SU-DHL-6 (cell line): ENCODE data around the gene SMURF2.

Source experiments
- H2AFZ ChIP-seq: fragments of 200-600 bp; sonication (generic); 2 replicates; pipeline ENCODE4 v1.6.1; 2014; ENCODE audit warnings: low read depth, mild to moderate bottlenecking, moderate library complexity, mixed read lengths, antibody characterized with exemption, low read length; ENCODE audit not compliant: severe bottlenecking
- H3F3A ChIP-seq: fragments of 200-600 bp; shearing (Covaris generic); 2 replicates; pipeline ENCODE4 v1.6.0; 2016; ENCODE audit warnings: antibody characterized with exemption, mild to moderate bottlenecking; ENCODE audit not compliant: insufficient read depth
- H3K27ac ChIP-seq: fragments of 200-600 bp; sonication (generic); 2 replicates; pipeline ENCODE4 v1.5.1; 2016; ENCODE audit warnings: low read depth, mild to moderate bottlenecking, low read length, moderate library complexity, mixed read lengths
- H3K27me3 ChIP-seq: fragments of 200-600 bp; sonication (generic), shearing (Covaris generic); 2 replicates; pipeline ENCODE4 v1.6.0; 2014; ENCODE audit warnings: mild to moderate bottlenecking, low read length
- H3K36me3 ChIP-seq: fragments of 200-600 bp; sonication (generic); 2 replicates; pipeline ENCODE4 v1.6.1; 2014; ENCODE audit warnings: mild to moderate bottlenecking, low read length, mixed read lengths
- H3K4me2 ChIP-seq: fragments of 300-600, 200-600 bp; shearing (Covaris generic), sonication (generic); 2 replicates; pipeline ENCODE4 v1.6.0; 2014; ENCODE audit warnings: low read length, low read depth, mild to moderate bottlenecking; ENCODE audit not compliant: poor library complexity, severe bottlenecking
- H3K4me3 ChIP-seq: fragments of 200-600 bp; sonication (generic); 2 replicates; pipeline ENCODE4 v1.5.1; 2014; ENCODE audit warnings: antibody characterized with exemption, low read length, mild to moderate bottlenecking, mixed read lengths; ENCODE audit not compliant: insufficient read depth, poor library complexity, severe bottlenecking
- H3K79me2 ChIP-seq: fragments of 200-600 bp; sonication (generic); 2 replicates; pipeline ENCODE4 v1.6.1; 2014; ENCODE audit warnings: mild to moderate bottlenecking, low read length, moderate library complexity; ENCODE audit not compliant: insufficient read depth
- H3K9ac ChIP-seq: fragments of 200-600 bp; sonication (generic); 2 replicates; pipeline ENCODE4 v1.7.0; 2014; ENCODE audit warnings: mild to moderate bottlenecking, low read length
- H3K9me2 ChIP-seq: fragments of 200-600 bp; sonication (generic); replicated peaks from 2 replicates; pipeline ENCODE4 v1.6.1; 2014; ENCODE audit warnings: low read length; ENCODE audit not compliant: insufficient read depth
- H3K9me3 ChIP-seq: fragments of 200-600 bp; sonication (generic); 2 replicates; pipeline ENCODE4 v1.6.1; 2014; ENCODE audit warnings: low read length, mixed read lengths; ENCODE audit not compliant: insufficient read depth
- H4K20me1 ChIP-seq: fragments of 200-600 bp; sonication (generic); 2 replicates; pipeline ENCODE4 v1.6.1; 2014; ENCODE audit warnings: low read depth, mild to moderate bottlenecking, antibody characterized with exemption, low read length, moderate library complexity, mixed read lengths
- EZH2phosphoT487 ChIP-seq: fragments of 200-600 bp; sonication (generic), shearing (Covaris generic); conservative IDR thresholded peaks from 2 replicates; pipeline ENCODE4 v1.6.1; 2018; ENCODE audit warnings: mild to moderate bottlenecking, antibody characterized with exemption, low read length, moderate library complexity, mixed read lengths
- TF ChIP-seq, protein P1 (sequence below): fragments of 200-600 bp; sonication (generic); IDR thresholded peaks from one replicate; pipeline ENCODE4 v1.5.1; 2017; ENCODE audit warnings: antibody characterized with exemption, mild to moderate bottlenecking, low read length, moderate library complexity; ENCODE audit not compliant: insufficient read depth, poor library complexity, severe bottlenecking

Gene SMURF2

DNA sequence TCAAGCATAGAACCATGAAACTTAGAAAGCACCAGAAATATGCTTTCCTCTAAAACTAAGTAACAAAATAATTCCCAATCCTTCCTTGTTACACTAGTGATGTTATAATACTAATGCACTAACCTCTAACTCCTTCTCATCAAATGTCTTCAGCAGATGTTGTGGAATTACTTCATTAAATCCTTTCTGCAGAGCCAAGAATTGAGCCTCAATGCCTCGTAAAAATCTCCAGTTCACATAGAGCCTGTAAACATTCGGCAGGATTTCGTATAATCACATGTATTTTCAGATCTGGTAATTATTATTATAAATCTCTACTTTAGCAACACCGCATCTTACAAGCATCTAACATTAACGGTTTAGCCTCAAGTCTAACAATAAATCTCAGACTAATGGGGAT, 110.6 kb downstream of the SMURF2 start:
- Histone ChIP-seq H3K4me2 (no peak overlapping the region), H4K20me1 (no peaks in the 10 kb centered on the region), H3F3A (no peaks in the 10 kb centered on the region), H3K36me3 (0 out of 2 replicates have a peak, but pooled peaks cover 5% of the 10 kb centered on the region), H3K9me2 (no peaks in the 10 kb centered on the region), H2AFZ (no peak overlapping the region), H3K9ac (no peak overlapping the region), H3K9me3 (no peaks in the 10 kb centered on the region), H3K4me3 (no peak overlapping the region), H3K79me2 (no peaks in the 10 kb centered on the region), H3K27ac (no peak overlapping the region), H3K27me3 (no peaks in the 10 kb centered on the region)
- TF ChIP-seq EZH2phosphoT487, result no peak
- TF ChIP-seq, protein P1, sequence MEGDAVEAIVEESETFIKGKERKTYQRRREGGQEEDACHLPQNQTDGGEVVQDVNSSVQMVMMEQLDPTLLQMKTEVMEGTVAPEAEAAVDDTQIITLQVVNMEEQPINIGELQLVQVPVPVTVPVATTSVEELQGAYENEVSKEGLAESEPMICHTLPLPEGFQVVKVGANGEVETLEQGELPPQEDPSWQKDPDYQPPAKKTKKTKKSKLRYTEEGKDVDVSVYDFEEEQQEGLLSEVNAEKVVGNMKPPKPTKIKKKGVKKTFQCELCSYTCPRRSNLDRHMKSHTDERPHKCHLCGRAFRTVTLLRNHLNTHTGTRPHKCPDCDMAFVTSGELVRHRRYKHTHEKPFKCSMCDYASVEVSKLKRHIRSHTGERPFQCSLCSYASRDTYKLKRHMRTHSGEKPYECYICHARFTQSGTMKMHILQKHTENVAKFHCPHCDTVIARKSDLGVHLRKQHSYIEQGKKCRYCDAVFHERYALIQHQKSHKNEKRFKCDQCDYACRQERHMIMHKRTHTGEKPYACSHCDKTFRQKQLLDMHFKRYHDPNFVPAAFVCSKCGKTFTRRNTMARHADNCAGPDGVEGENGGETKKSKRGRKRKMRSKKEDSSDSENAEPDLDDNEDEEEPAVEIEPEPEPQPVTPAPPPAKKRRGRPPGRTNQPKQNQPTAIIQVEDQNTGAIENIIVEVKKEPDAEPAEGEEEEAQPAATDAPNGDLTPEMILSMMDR, result no peak

DNA sequence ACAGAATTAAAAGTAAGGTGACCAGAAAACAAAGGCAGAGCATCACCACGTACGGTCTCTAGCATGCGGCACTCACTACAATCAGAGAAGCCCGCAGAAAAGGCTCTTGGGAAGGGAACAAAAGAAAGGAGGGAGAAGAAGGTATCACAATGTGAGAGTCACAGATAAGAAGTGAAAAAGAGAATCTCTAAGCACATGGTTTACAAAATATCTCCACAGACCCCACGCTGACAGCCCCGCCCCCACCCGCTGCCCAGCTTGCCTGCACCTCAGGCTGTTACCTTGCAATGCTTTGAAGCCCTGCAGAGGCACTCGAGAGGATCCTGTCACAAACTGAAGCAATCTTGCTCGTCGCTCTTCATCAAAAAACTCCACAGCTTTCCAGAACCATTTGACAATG, 114.8 kb downstream of the SMURF2 start:
- H3K27ac ChIP-seq, result no peak overlapping the region
- H3K9ac ChIP-seq, result no peak overlapping the region
- H3K9me2 ChIP-seq, result no peaks in the 10 kb centered on the region
- H3K4me3 ChIP-seq, result no peak overlapping the region
- H3K4me2 ChIP-seq, result no peak overlapping the region
- H3K27me3 ChIP-seq, result no peaks in the 10 kb centered on the region
- H2AFZ ChIP-seq, result no peak overlapping the region
- H3F3A ChIP-seq, result no peaks in the 10 kb centered on the region
- H3K79me2 ChIP-seq, result no peaks in the 10 kb centered on the region
- TF ChIP-seq, protein P1, result no peak
- no peak for TF ChIP-seq EZH2phosphoT487
- H4K20me1 ChIP-seq, result no peaks in the 10 kb centered on the region
- H3K36me3 ChIP-seq, result peaks cover 6% of the 10 kb centered on the region; the same call in 1 of the 2 replicates
- H3K9me3 ChIP-seq, result no peaks in the 10 kb centered on the region

DNA sequence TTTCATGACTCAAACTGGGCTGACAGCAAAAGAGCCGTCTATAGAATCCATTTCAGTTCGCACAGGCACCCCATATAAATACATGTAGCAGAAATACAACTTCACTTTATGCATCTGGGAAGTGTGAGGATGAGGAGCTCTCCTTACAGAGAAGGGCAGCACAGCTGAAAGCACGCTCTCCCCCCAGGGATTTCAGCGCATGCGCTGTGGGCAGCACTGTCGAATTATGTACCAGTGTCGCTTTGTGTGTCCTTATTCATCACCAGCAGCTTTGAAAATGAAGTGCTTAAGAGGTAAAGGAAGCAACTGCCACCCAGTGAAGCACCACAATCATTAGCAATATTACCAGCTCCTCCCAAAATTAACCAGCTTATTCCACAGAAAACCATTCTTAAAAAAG, 115.4 kb downstream of the SMURF2 start:
- Histone ChIP-seq H3K4me2 (no peak overlapping the region), H3K9me3 (no peaks in the 10 kb centered on the region), H3K9me2 (no peaks in the 10 kb centered on the region), H3K36me3 (peaks cover 6% of the 10 kb centered on the region; the same call in 1 of the 2 replicates), H2AFZ (no peak overlapping the region), H3K27me3 (no peaks in the 10 kb centered on the region), H4K20me1 (no peaks in the 10 kb centered on the region), H3K4me3 (no peak overlapping the region), H3K9ac (no peak overlapping the region), H3K79me2 (no peaks in the 10 kb centered on the region), H3F3A (no peaks in the 10 kb centered on the region), H3K27ac (no peak overlapping the region)
- TF ChIP-seq EZH2phosphoT487, result no peak

DNA sequence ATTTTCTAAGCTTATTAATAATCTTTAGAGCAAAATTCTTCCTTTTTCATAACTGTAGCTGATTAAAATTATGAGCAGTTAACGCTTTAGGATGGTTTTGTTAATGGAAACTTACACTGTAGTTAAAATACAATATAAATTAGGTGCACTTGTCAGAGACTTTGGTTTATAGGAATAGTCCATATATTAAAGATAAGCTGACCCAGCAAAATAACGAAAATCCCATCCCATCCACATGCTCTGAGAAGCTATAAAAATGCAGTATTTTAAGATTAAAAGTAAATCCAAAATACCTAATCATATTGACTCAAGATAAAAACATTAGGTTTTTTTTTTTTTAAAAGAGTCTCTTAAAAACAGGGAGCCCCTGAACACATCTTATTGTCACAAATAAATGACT, 117.4 kb downstream of the SMURF2 start:
- Histone ChIP-seq H3K27ac (no peak overlapping the region), H3K79me2 (no peaks in the 10 kb centered on the region), H3K9me2 (no peaks in the 10 kb centered on the region), H3K36me3 (peaks cover 6% of the 10 kb centered on the region; the same call in 1 of the 2 replicates), H4K20me1 (no peaks in the 10 kb centered on the region), H3K4me3 (no peak overlapping the region), H3K27me3 (no peaks in the 10 kb centered on the region), H3K9ac (no peak overlapping the region), H3K4me2 (no peak overlapping the region), H3K9me3 (no peaks in the 10 kb centered on the region), H3F3A (no peaks in the 10 kb centered on the region), H2AFZ (no peak overlapping the region)
- TF ChIP-seq, protein P1, result no peak
- no peak for TF ChIP-seq EZH2phosphoT487
